ENCODE data around the gene IRAK2. TPM values are rescaled to one million over a fixed set of nuclear protein-coding genes. Genes with fewer than 3 reads are reported as not detected.

IRAK2 gene
- total and polyA plus RNA-seq, 8 donors: 0.45 to 6.2 (median 2.3) TPM; not detected in 1

- WGBS, 5 donors: 76 to 83% (median 81%) methylated on average over 4 of the region's 4 CpGs
- no peak overlapping the region for H3K4me3 ChIP-seq
- DNase-seq: no peak
- H3K27ac ChIP-seq: peak overlapping the region in 1 of 5 donors; percentile 31
- TF ChIP-seq POLR2AphosphoS5 (IDR thresholded peaks at IDR 0.05) (no peak), EP300 (IDR thresholded peaks at IDR 0.05) (no peak), CTCF (IDR thresholded peaks at IDR 0.05) (no peak)
- H3K27me3 ChIP-seq: no peaks in the 10 kb centered on the region
- peaks cover 15 to 50% (median 38%) of the 10 kb centered on the region in 4 donors for H3K4me1 ChIP-seq
- H3K36me3 ChIP-seq: peaks cover 25 to 46% (median 43%) of the 10 kb centered on the region in 4 donors
- intact Hi-C loops (cut with DNase I; ENCODE audit: low total_unique reads): no loop called here
- no peaks in the 10 kb centered on the region for H3K9me3 ChIP-seq
Measured at GRCh38 chr3:10145685-10146084, 19.0 kb upstream of the IRAK2 start.

- TF ChIP-seq POLR2AphosphoS5 (IDR thresholded peaks at IDR 0.05) (no peak), POLR2A (IDR thresholded peaks at IDR 0.05) (no peak), EP300 (IDR thresholded peaks at IDR 0.05) (no peak), CTCF (IDR thresholded peaks at IDR 0.05) (no peak)
- intact Hi-C loops (cut with DNase I; ENCODE audit: low total_unique reads): no loop called here
- 83 to 94% (median 93%) methylated on average over 8 of the region's 8 CpGs for WGBS, 5 donors
- Histone ChIP-seq H3K4me1 (peaks cover 5 to 26% (median 19%) of the 10 kb centered on the region in 4 donors), H3K4me3 (no peak overlapping the region), H3K36me3 (peaks cover 43 to 82% (median 78%) of the 10 kb centered on the region in 4 donors), H3K27ac (no peak overlapping the region), H3K27me3 (no peaks in the 10 kb centered on the region), H3K9me3 (no peaks in the 10 kb centered on the region)
- peak in 1 of 2 donors; percentile 8 for DNase-seq
Measured at GRCh38 chr3:10149226-10149625, 15.5 kb upstream of the IRAK2 start.

DNA sequence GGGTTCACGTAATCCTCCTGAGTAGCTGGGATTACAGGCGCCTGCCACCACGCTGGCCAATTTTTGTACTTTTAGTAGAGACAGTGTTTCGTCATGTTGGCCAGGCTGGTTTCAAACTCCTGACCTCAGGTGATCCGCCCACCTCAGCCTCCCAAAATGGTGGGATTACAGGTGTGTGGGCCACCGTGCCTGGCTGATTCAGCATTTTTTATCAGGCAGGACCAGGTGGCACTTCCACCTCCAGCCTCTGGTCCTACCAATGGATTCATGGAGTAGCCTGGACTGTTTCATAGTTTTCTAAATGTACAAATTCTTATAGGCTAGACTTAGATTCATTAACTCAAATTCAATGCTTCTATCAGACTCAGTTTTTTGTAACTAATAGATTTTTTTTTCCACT is 13.7 kb upstream of the IRAK2 start:
- TF ChIP-seq CTCF (IDR thresholded peaks at IDR 0.05) (no peak), EP300 (IDR thresholded peaks at IDR 0.05) (no peak), POLR2A (IDR thresholded peaks at IDR 0.05) (no peak), POLR2AphosphoS5 (IDR thresholded peaks at IDR 0.05) (no peak)
- Histone ChIP-seq H3K4me1 (peaks cover 0 to 8% (median 4%) of the 10 kb centered on the region in 4 donors), H3K4me3 (no peak overlapping the region), H3K27me3 (no peaks in the 10 kb centered on the region), H3K36me3 (peaks cover 43 to 91% (median 85%) of the 10 kb centered on the region in 4 donors), H3K9me3 (no peaks in the 10 kb centered on the region), H3K27ac (no peak overlapping the region)
- intact Hi-C loops (cut with DNase I; ENCODE audit: low total_unique reads): no loop called here
- WGBS, 5 donors: 78 to 86% (median 80%) methylated on average over 6 of the region's 6 CpGs
- no peak for DNase-seq

DNA sequence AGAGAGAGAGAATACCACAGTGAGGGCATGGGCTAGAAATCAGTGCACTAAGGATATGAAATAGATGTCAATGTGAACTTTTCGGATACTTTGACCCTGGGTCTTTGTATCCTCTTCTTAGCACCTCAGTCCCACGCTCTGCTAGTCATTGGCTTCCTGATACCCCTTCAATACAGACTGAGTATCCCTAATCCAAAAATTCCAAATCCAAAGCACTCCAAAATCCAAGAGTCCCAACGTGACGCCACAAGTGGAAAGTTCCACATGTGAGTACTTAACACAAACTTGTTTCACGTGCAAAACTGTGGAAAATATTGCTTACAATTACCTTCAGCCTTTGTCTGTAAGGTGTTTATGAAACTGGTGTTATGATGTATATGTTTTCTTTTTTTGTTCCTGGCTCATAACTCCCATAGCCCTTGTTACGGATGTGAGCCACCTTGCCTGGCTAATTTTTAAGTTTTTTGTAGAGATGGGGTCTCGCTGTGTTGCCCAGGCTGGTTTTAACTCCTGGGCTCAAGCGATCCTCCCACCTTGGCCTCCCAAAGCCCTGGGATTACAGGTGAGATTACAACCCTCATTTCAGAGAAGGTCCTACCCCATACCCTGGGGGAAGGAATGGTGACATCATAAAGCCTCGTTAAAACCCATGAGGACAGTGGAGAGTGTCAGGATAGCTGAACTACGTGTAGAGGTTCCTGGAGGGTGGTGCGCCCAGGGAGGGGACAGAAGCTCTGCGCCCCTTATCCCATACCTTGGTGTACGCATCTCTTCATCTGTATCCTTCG is 10.2 kb upstream of the IRAK2 start:
- no peaks in the 10 kb centered on the region for H3K4me1 ChIP-seq
- no peak overlapping the region for H3K27ac ChIP-seq
- WGBS, 5 donors: 85 to 90% (median 88%) methylated on average over 14 of the region's 14 CpGs
- intact Hi-C loops (cut with DNase I; ENCODE audit: low total_unique reads): no loop called here
- peaks cover 30 to 60% (median 54%) of the 10 kb centered on the region in 4 donors for H3K36me3 ChIP-seq
- no peak overlapping the region for H3K4me3 ChIP-seq
- no peaks in the 10 kb centered on the region for H3K9me3 ChIP-seq
- no peaks in the 10 kb centered on the region for H3K27me3 ChIP-seq
- DNase-seq: no peak
- TF ChIP-seq POLR2AphosphoS5 (IDR thresholded peaks at IDR 0.05): no peak
- no peak for TF ChIP-seq POLR2A (IDR thresholded peaks at IDR 0.05)
- no peak for TF ChIP-seq CTCF (IDR thresholded peaks at IDR 0.05)
- no peak for TF ChIP-seq EP300 (IDR thresholded peaks at IDR 0.05)

Data from stomach (tissue), 9 donors.